Stimulated activated CD4-positive, alpha-beta T cell treated with anti-CD3 and anti-CD28 coated beads, Interleukin-4, amount 100 ng/mL, for 24 hours (primary cell): Measurements from ENCODE around the gene ZCCHC2.

Source experiments
- DNase-seq: peaks from one replicate; pipeline ENCODE4 v3.0.0-alpha.2; 2020

ZCCHC2 gene

GRCh38 chr18:62611453-62612288 is 88.8 kb downstream of the ZCCHC2 start:
- DNase-seq: no peak

DNA sequence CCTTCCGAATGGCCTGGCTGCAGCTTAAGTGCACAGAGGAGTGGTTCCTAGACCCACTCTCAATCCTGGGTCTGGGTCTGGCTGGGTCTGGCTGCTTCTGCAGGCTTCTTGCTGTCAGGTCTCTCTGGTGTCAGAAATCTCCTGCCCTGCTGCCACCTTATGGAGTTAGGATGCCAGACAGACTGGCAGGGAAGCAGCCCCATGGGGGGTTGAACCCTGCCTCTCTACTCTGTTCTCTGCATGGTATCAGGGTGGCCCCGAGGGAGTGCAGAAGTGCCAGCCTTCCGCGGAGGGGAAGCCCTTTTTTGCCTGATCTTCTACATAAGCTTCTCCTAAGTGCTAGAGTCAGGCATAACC is 89.4 kb downstream of the ZCCHC2 start:
- DNase-seq: no peak

GRCh38 chr18:62612776-62613175 is 90.0 kb downstream of the ZCCHC2 start:
- no peak for DNase-seq

DNA sequence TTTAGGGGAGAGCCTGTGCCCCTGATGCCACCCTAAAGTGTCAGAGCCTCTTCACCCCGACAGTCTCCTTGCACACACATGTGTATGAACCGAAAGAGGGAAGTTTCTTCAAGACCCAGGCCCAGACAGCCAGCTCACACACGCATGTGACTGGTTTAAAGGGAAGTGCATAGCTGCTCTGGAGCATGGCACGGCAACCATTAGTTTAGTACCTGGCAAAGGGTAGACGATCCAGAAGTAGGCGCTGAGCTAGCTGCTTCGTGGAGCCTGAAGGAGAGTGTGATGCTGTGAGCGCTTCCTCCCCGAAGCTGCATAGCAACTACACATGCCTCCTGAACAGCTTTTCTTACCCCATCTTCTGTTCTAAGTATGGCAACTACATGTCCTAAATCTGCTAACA is 91.7 kb downstream of the ZCCHC2 start:
- DNase-seq: no peak

GRCh38 chr18:62616331-62616805 is 93.5 kb downstream of the ZCCHC2 start:
- DNase-seq: no peak

GRCh38 chr18:62617793-62618591 is 95.2 kb downstream of the ZCCHC2 start:
- DNase-seq: no peak

- no peak for DNase-seq
Measured at GRCh38 chr18:62618735-62619134, 95.9 kb downstream of the ZCCHC2 start.

DNA sequence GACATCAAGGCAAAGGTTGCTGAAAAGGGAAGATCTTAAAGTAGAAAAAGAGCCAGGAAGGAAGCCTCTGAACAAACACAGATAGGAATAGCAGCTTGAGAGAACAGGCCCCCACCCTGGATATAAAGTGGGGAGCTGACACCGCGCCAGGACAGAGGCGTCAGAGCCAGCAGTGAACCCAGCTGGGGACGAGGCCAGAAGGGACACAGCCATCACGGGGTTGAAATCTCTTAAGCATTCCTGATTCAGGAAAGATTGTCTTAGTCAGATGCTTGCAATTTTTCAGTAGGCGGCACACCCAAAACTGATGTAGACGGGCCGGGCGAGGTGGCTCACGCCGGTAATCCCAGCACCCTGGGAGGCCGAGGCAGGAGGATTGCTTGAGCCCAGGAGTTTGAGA is 98.7 kb downstream of the ZCCHC2 start:
- no peak for DNase-seq

DNA sequence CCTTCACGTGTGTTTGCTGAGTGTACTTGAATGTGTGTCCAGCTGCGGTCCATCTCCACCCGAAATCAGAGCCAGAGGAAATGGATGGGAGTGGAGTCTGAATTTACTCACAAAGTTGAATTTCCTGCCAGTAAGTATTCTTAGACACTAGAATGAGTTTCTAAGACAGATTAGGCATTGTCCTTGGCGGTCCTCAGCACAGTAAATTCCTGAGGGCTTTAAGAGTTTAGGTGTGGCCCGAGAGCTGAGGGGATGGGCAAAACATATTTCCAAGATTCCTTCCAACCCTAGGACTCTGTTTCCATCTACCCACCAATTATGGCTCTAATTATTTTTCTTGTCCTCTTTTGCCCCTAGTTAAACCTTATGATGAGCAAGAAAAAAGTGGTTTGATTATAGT is 102.2 kb downstream of the ZCCHC2 start:
- DNase-seq: no peak
